ENCODE data around the gene DDIAS.
"Not testable (repeated sequence)": the region's sequence is repeated elsewhere in the genome, so short reads cannot be mapped to it uniquely, and the experiment has no call there.

DDIAS gene, protein sequence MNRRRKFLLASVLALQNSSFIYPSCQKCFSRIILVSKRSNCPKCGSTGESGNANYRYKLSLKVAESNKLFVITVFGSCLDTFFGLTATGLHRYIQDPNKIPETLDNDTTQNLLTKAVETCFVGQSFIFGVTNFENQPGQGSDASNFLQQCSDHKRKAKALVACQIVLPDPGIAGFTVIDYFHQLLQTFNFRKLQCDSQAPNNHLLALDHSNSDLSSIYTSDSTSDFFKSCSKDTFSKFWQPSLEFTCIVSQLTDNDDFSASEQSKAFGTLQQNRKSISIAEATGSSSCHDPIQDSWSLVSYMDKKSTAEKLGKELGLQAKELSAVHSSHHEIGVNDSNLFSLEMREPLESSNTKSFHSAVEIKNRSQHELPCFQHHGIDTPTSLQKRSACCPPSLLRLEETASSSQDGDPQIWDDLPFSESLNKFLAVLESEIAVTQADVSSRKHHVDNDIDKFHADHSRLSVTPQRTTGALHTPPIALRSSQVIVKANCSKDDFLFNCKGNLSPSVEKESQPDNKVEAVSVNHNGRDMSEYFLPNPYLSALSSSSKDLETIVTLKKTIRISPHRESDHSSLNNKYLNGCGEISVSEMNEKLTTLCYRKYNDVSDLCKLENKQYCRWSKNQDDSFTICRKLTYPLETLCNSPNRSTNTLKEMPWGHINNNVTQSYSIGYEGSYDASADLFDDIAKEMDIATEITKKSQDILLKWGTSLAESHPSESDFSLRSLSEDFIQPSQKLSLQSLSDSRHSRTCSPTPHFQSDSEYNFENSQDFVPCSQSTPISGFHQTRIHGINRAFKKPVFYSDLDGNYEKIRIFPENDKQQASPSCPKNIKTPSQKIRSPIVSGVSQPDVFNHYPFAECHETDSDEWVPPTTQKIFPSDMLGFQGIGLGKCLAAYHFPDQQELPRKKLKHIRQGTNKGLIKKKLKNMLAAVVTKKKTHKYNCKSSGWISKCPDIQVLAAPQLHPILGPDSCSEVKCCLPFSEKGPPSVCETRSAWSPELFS

DNA sequence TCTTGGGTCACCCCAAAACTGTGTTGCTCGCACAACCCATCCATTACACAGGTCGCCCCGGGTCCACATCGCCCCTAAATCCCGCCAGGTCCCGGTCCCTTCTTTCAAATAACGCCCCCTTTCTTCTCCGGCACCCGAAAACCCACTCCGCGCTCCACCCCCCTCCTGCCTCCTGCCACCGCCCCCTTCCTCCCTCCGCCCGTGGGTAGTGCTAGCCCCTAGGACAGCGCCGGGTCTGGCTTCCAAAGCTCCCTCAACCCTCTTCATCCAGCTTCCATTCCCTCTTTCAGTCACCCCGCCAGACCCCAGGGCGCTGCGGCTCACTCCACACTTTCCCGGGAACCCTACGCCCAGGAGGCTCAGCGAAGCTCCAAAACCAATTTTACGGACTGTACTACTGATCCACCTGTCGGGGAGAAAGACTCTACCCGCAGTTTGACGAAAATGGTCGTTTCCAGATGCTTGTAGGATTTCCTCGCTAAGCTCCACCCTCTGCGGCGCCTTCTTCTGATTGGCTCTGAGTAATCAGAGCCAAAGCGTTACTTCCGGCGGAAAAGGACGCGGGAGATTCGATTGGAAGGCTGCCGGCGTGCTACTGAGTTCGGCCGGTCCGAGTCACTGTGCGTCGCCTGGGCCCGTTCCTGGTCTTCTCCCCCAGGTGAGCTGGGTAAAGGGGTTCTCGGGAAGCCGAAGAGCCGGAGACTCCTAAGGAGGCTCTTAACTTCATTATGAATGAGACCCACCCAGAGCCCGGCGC lies at the start of gene DDIAS:
DDIAS (plus strand) TSS at position 572 of the 757 bp plus-strand sequence. CDS start 13,003 bp downstream, outside the sequence.
- TF ChIP-seq ZNF274 (IDR thresholded peaks at IDR 0.05; ENCODE audit: low read depth, low read length) = no peak

DNA sequence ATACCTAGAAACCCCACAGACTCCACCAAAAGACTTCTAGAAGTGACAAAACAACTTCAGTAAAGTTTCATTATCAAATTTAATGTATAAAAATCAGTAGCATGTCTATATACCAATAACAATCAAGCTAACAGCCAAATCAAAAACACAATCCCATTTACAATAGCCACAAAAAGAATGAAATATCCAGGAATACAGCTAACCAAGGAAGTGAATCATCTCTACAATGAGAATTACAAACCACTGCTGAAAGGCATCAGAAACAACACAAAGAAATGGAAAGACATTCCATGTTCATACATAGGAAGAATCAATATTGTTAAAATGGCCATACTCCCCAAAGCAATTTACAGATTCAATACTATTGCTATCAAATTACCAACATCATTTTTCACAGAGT lies 47.3 kb upstream of the DDIAS start:
- TF ChIP-seq ZNF274 (IDR thresholded peaks at IDR 0.05; ENCODE audit: low read depth, low read length) = no peak
- H3K4me3 ChIP-seq (ENCODE audit: low read length) = no peak overlapping the region

More for the DNA sequence above, at the start of gene DDIAS:
- peak within 1 kb of the TSS; percentile 66 for H3K4me3 ChIP-seq (ENCODE audit: low read length)

DNA sequence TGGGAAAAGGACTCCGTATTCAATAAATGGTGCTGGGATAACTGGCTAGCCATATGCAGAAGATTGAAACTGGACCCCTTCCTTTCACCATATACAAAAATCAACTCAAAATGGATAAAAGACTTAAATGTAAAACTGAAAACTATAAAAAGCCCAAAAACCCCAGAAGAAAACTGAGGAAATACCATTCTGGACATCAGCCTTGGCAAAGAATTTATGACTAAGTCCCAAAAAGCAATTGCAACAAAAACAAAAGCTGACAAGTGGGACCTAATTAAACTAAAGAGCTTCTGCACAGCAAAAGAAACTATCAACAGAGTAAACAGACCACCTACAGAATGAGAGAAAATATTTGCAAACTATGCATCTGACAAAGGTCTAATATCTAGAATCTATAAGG lies 46.6 kb upstream of the DDIAS start:
- not testable (repeated sequence) for H3K4me3 ChIP-seq (ENCODE audit: low read length)

DNA sequence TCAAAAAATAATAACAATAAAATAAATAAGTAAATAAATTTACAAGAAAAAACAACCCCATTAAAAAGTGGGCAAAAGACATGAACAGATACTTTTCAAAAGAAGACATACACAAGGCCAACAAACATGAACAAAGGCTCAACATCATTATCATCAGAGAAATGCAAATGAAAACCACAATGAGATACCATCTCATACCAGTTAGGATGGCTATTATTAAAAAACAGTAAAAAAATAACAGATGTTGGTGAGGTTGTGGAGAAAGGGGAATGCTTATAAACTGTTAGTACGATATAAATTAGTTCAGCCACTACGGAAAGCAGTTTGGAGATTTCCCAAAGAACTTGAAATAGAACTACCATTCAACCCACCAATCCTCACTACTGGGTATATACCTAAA lies 45.9 kb upstream of the DDIAS start:
- no peak overlapping the region for H3K4me3 ChIP-seq (ENCODE audit: low read length)
- TF ChIP-seq ZNF274 (IDR thresholded peaks at IDR 0.05; ENCODE audit: low read depth, low read length) = no peak

DNA sequence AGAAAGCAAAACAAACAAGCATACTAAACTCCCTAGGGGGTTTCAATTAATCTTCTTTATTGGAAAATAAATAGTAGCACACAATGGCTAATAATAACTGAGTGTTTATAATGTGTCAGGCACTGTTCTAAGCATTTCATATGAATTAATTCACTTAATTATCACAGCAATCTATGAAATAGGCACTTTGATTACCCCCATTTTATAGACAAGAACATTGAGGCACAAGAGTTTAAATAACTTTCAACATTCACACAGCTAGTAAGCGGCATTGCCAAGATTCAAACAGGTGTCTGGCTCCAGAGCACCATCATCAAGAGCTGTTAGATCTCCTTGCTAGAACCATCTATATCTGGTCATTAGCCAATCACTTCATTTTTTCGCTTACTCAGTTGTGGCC lies 44.4 kb upstream of the DDIAS start:
- no peak overlapping the region for H3K4me3 ChIP-seq (ENCODE audit: low read length)
- no peak for TF ChIP-seq ZNF274 (IDR thresholded peaks at IDR 0.05; ENCODE audit: low read depth, low read length)

DNA sequence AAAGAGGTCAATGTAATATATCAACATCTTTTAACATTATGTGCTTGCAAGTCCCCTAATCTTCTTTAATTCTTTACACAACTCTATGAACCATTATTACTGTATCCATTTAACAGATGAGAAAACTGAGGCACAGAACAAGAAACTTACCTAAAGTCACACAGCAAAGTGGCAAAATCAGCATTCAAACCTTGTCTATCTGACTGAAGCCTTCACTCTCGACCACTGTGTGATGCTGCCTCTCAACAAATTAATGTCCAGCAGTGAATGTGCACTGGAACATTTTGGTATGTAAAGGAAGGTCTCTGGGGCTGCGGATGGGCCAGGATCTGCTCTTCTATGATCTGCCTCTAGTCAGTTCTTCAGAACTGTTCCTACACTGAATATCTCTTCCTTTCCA lies 43.4 kb upstream of the DDIAS start:
- TF ChIP-seq ZNF274 (IDR thresholded peaks at IDR 0.05; ENCODE audit: low read depth, low read length) = no peak
- H3K4me3 ChIP-seq (ENCODE audit: low read length) = no peak overlapping the region

DNA sequence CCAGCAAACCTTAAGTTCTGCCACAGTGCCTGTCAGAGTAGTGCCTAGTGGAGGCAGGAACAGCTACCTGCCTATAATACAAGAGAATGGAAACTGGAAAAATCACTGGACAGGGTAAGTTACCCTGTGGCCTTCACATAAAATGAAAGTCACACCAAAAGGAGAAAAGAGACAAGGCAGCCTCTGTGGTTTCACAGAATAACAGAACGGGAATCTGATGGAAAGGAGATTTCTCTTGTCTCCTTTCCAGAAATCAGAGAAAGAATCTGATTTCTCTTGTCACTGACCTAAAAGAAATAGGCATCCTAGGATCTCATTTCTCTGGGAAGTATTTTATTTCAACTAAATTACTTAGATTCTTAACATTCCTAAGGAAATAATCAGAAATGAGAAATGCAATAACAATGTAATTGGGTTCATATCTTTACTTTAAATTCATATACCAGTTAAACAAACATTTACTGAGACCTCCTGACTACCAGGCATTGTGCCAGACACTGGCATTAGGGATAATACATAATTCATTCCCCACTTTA lies 42.9 kb upstream of the DDIAS start:
- H3K4me3 ChIP-seq (ENCODE audit: low read length) = no peak overlapping the region
- TF ChIP-seq ZNF274 (IDR thresholded peaks at IDR 0.05; ENCODE audit: low read depth, low read length) = no peak

DNA sequence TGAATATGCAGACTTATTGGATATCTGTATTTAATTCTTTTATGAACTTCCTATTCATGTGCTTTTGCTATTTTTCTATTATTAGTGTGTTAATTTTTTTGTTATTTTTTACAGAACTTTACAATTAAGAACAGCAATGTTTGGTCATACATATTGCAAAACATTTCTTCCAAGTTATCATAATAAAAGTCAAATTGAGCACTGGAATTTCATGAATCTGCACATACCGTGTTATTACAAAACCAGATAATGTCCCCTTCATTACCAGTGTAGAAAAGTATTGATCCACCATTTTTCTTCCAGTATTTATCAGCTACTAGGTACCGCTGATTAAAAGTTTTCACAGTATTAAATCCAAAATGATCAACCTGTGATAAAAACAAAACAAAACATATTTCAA lies 41.8 kb upstream of the DDIAS start:
- H3K4me3 ChIP-seq (ENCODE audit: low read length) = no peak overlapping the region
- no peak for TF ChIP-seq ZNF274 (IDR thresholded peaks at IDR 0.05; ENCODE audit: low read depth, low read length)

DNA sequence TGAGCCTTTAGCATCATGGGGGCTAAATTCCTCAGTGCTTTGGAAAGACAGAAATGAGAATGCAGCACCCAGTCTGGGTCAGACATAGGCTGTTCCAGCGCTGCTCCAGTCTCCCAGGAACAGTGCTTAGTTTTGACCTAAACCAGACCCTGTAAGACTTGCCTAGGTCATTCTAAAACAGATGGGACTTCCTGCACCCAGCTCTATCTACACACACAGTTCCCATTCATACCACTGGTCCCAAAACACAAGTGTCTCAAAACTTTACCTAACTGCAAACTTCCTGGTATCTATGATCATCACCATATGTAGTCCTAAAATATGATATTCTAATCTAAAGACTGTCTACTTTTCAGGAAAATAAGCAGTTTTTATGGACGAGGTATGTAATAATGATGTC lies 39.2 kb upstream of the DDIAS start:
- H3K4me3 ChIP-seq (ENCODE audit: low read length) = no peak overlapping the region
- TF ChIP-seq ZNF274 (IDR thresholded peaks at IDR 0.05; ENCODE audit: low read depth, low read length) = no peak

DNA sequence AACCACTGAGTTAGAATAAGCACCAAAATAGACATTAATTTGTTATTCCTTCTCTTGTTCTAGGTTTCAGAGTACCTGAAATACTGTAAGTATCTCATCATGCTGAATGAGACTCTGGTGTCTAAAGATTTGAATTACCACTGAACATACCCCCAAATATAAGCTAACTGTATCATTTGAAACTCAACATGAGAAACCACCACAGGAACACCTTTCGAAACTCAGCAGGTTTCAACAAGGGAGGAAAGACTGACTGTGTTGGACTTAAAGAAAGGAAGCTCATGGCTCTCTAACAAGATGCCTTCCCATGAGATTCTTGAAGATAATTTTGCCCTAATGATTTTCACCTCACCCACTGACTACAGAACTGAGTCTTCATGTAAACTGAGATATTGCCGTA lies 38.3 kb upstream of the DDIAS start:
- no peak for TF ChIP-seq ZNF274 (IDR thresholded peaks at IDR 0.05; ENCODE audit: low read depth, low read length)
- H3K4me3 ChIP-seq (ENCODE audit: low read length) = no peak overlapping the region

DNA sequence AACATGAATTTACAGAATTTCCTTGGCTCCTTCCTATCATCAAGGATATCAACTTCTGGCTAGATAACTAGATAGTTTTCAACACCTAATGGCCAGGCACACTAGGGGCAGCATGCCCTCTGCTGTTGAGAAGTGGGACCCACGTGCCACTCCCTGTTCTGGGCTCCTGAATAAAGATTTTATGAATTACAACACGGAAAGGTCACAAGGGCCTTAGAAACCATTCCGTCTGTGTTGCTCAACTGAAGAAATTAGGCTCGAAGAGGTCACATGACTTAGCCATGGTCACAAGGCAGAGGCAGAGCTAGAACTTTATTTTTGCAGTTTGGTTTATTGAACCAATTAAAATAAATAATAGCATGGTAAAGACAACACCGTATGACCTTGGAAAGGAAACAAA lies 37.3 kb upstream of the DDIAS start:
- TF ChIP-seq ZNF274 (IDR thresholded peaks at IDR 0.05; ENCODE audit: low read depth, low read length) = no peak
- no peak overlapping the region for H3K4me3 ChIP-seq (ENCODE audit: low read length)

DNA sequence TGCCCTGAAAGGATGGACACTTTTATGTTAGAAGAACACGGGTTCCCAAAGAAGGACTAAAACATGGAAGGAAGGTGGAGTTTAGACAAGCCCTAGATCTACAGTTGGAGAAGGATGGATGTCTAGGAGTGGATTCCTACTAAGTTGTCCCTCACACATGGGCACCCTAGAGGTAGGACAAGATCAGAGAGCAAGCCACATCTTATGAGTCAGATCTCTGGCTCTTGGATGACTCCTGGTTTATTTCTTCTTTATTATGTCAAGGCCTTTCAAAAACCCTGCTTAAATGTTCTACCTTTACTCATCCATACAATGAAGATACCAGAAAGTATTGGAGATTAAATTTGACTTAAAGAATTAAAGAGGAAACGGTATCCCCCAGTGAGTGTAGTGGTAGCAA lies 35.7 kb upstream of the DDIAS start:
- H3K4me3 ChIP-seq (ENCODE audit: low read length) = no peak overlapping the region
- TF ChIP-seq ZNF274 (IDR thresholded peaks at IDR 0.05; ENCODE audit: low read depth, low read length) = no peak

DNA sequence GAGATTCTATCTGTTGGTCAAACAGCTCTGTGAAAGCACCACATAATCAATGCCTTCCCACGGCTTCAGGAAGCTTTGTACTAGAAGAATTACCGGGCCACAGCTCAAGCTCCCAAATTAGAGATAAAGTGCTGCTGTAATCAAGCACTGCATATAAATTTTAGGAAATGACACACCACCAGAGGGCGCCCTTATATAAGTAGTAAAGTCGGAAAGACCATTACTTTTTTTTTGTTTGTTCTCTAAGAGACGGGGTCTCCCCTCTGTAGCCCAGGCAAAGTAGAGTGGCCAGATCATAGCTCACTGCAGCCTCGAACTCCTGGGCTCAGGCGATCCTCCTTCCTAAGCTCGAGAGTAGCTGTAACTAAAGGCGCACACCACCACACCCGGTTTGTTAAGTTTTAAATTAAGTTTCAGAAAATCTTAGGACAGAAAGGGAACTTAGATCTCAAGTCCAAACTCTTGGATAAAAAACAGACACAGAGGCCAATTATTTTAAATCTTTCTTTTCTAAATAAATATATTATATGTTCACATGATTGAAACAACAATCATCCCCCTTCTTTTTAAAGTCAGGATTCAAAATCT lies 33.9 kb upstream of the DDIAS start:
- no peak overlapping the region for H3K4me3 ChIP-seq (ENCODE audit: low read length)

More for the DNA sequence above, 33.9 kb upstream of the DDIAS start:
- TF ChIP-seq ZNF274 (IDR thresholded peaks at IDR 0.05; ENCODE audit: low read depth, low read length) = no peak
